ENCODE data around the gene TMEM171.

The TMEM171 gene

GRCh38 chr5:73143716-73144115 is 23.3 kb downstream of the TMEM171 start:
- TF ChIP-seq JUND (IDR thresholded peaks at IDR 0.05; ENCODE audit: low read depth): no peak
- in situ Hi-C loops (cut with HindIII; ENCODE audit: low pct_unique_long_range_greater_than_20kb, low sequenced_read_pairs): no loop called here
- no peak for DNase-seq (ENCODE audit: low read depth in 1 of 2, low spot score in 1 of 2)

GRCh38 chr5:73149540-73149939 is 29.2 kb downstream of the TMEM171 start:
- TF ChIP-seq JUND (IDR thresholded peaks at IDR 0.05; ENCODE audit: low read depth): no peak
- no peak for DNase-seq (ENCODE audit: low read depth in 1 of 2, low spot score in 1 of 2)
- in situ Hi-C loops (cut with HindIII; ENCODE audit: low pct_unique_long_range_greater_than_20kb, low sequenced_read_pairs): no loop called here

GRCh38 chr5:73150876-73151275 is 30.5 kb downstream of the TMEM171 start:
- no peak for TF ChIP-seq JUND (IDR thresholded peaks at IDR 0.05; ENCODE audit: low read depth)
- no peak for DNase-seq (ENCODE audit: low read depth in 1 of 2, low spot score in 1 of 2)
- in situ Hi-C loops (cut with HindIII; ENCODE audit: low pct_unique_long_range_greater_than_20kb, low sequenced_read_pairs): no loop called here

GRCh38 chr5:73151766-73152410 is 31.5 kb downstream of the TMEM171 start:
- DNase-seq (ENCODE audit: low read depth in 1 of 2, low spot score in 1 of 2): no peak
- TF ChIP-seq JUND (IDR thresholded peaks at IDR 0.05; ENCODE audit: low read depth): no peak
- in situ Hi-C loops (cut with HindIII; ENCODE audit: low pct_unique_long_range_greater_than_20kb, low sequenced_read_pairs): no loop called here

- DNase-seq (ENCODE audit: low read depth in 1 of 2, low spot score in 1 of 2): peak; percentile 23 to 69
- TF ChIP-seq JUND (IDR thresholded peaks at IDR 0.05; ENCODE audit: low read depth): no peak
- in situ Hi-C loops (cut with HindIII; ENCODE audit: low pct_unique_long_range_greater_than_20kb, low sequenced_read_pairs): no loop called here
Measured at GRCh38 chr5:73152411-73153388, 32.3 kb downstream of the TMEM171 start.

- no peak for TF ChIP-seq JUND (IDR thresholded peaks at IDR 0.05; ENCODE audit: low read depth)
- no peak for DNase-seq (ENCODE audit: low read depth in 1 of 2, low spot score in 1 of 2)
Measured at GRCh38 chr5:73153513-73153912, 33.1 kb downstream of the TMEM171 start.

GRCh38 chr5:73154208-73155006 is 34.0 kb downstream of the TMEM171 start:
- no peak for TF ChIP-seq JUND (IDR thresholded peaks at IDR 0.05; ENCODE audit: low read depth)
- DNase-seq (ENCODE audit: low read depth in 1 of 2, low spot score in 1 of 2): no peak
- in situ Hi-C loops (cut with HindIII; ENCODE audit: low pct_unique_long_range_greater_than_20kb, low sequenced_read_pairs): no loop called here

More at GRCh38 chr5:73153513-73153912, 33.1 kb downstream of the TMEM171 start:
- in situ Hi-C loops (cut with HindIII; ENCODE audit: low pct_unique_long_range_greater_than_20kb, low sequenced_read_pairs): no loop called here

- in situ Hi-C loops (cut with HindIII; ENCODE audit: low pct_unique_long_range_greater_than_20kb, low sequenced_read_pairs): no loop called here
- no peak for TF ChIP-seq JUND (IDR thresholded peaks at IDR 0.05; ENCODE audit: low read depth)
- no peak for DNase-seq (ENCODE audit: low read depth in 1 of 2, low spot score in 1 of 2)
Measured at GRCh38 chr5:73155271-73156222, 35.2 kb downstream of the TMEM171 start.

- DNase-seq (ENCODE audit: low read depth in 1 of 2, low spot score in 1 of 2): no peak
- in situ Hi-C loops (cut with HindIII; ENCODE audit: low pct_unique_long_range_greater_than_20kb, low sequenced_read_pairs): no loop called here
- no peak for TF ChIP-seq JUND (IDR thresholded peaks at IDR 0.05; ENCODE audit: low read depth)
Measured at GRCh38 chr5:73157414-73158303, 37.3 kb downstream of the TMEM171 start.

- no peak for DNase-seq (ENCODE audit: low read depth in 1 of 2, low spot score in 1 of 2)
- TF ChIP-seq JUND (IDR thresholded peaks at IDR 0.05; ENCODE audit: low read depth): no peak
- in situ Hi-C loops (cut with HindIII; ENCODE audit: low pct_unique_long_range_greater_than_20kb, low sequenced_read_pairs): no loop called here
Measured at GRCh38 chr5:73158313-73158712, 37.9 kb downstream of the TMEM171 start.

- no peak for DNase-seq (ENCODE audit: low read depth in 1 of 2, low spot score in 1 of 2)
- in situ Hi-C loops (cut with HindIII; ENCODE audit: low pct_unique_long_range_greater_than_20kb, low sequenced_read_pairs): no loop called here
- TF ChIP-seq JUND (IDR thresholded peaks at IDR 0.05; ENCODE audit: low read depth): no peak
Measured at GRCh38 chr5:73160239-73160671, 39.9 kb downstream of the TMEM171 start.
